NCI-H187 treated with DMSO at 0.1 percent for 48 hours (cell line): ENCODE results near the gene NCS1.

Experiments
- DNase-seq: peaks from one replicate; lab custom pipeline; 2025; lab: John Stamatoyannopoulos, UW

NCS1 gene

GRCh38 chr9:130172161-130172857 lies at the start of gene NCS1:
Gene NCS1, plus strand, starts transcription at chr9:130172404. Its CDS starts 260 bp downstream, at chr9:130172664.
- no peak for DNase-seq

GRCh38 chr9:130122456-130122855 lies 49.7 kb upstream of the NCS1 start:
- no peak for DNase-seq

GRCh38 chr9:130124085-130124860 lies 47.9 kb upstream of the NCS1 start:
- DNase-seq: no peak

DNA sequence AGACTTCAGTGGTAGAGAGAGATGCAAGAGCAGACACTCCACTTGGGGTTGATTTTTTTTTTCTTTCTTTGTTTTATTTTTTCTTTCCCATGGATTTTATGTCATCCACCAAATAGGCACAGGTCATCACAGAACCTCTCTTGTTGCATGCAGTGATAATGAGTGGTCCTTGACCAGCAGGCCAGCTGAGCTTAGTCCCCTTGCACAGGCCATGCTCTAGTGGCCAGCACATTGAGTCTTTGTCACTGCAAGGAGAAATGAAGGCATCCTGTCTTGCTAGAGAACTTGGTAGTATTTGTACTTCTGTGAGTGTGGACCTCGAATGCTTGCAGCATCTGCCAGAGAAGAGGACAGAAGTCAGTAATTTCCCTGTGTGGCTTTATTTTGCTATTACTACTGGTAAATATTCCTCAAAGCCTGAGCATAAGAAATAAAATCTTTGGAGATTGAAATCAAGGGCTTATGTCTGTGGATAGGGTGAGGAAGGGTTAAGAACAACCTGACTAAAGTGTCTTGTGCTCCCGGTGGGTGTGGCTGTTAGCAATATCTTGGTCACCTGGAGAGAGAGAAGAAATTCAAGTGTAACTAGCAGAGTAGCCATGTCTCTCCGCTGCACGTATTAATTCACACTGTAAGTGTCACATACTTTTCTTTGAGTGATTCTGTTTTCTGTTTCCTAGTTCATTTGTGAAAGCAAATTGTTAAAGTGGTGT lies 45.3 kb upstream of the NCS1 start:
- DNase-seq: no peak

GRCh38 chr9:130128251-130128650 lies 44.0 kb upstream of the NCS1 start:
- no peak for DNase-seq

- DNase-seq: no peak
These were observed 43.3 kb upstream of the NCS1 start for GRCh38 chr9:130128733-130129431.

DNA sequence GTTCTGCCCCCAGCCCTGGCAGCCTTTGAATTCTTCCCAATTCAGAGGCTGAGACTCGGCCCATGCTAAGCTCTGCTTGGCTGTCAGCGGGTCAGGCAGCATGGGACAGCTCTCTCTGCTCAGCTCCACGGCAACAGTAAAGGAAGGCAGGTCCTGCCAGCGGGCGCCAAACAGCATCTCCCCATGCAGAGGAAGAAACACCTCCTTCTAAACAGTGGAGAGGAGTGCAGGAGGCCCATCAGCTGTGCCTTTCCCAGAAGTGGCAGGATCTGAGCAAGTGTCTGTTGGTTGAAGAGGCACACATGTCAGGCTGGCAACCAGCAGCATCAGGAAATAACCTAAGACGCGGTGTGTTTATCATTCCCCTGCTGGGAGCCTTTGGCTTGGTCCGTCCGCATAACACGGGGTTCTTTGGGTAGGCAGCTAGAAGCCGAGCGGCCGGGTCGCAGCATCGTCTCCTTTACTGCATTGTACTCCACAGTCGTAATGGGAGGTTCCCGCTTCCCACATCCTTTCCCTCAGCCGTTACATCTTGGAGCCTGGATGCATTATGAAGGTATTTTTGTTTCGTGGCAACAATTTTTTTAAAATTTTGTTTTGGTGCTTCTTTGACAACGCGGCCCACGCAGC lies 42.7 kb upstream of the NCS1 start:
- no peak for DNase-seq

DNA sequence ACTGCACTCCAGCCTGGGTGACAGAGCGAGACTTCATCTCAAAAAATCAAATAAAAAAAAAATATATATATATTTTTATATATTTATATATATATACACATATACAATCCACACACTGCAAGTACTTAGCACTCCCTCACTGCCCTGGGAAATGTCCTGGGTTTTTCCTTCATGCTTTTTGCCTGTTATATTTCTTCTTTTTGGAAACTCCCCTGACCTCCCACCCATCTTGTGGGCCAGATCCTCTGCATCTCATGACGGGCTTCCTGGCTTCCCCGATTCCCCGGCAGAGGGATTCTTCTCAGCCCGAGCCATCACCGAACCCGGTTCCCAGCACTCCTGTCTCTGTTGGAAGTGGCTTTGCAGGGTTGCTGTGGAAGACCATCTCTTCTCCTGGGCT lies 39.5 kb upstream of the NCS1 start:
- no peak for DNase-seq

DNA sequence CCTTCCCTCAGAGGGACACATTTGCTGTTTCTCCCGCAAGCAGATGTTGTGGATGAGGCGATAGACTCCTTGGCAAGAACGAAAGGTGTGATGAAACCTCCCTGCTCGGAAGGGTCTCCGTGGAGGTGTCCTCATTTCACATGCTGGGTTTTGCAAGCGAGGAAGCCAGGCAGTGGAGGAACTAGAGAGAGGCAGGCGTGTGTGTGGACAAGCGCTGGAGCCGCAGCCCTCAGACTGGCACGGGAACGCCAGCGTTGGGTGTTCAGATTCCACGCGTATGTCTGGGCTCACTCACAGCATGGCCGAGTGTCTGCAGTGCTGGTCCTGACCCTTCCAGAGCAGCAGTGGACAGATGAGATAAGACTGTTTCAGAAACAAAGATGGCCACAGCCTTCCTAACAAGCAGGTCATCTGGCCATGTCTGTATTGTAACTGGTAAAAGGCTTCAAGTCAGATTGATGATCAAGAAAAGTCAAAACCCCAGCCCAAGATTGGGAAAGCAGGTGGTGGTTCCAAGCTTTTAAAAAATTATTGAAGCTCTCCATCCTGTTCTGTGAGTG lies 35.0 kb upstream of the NCS1 start:
- DNase-seq: no peak

DNA sequence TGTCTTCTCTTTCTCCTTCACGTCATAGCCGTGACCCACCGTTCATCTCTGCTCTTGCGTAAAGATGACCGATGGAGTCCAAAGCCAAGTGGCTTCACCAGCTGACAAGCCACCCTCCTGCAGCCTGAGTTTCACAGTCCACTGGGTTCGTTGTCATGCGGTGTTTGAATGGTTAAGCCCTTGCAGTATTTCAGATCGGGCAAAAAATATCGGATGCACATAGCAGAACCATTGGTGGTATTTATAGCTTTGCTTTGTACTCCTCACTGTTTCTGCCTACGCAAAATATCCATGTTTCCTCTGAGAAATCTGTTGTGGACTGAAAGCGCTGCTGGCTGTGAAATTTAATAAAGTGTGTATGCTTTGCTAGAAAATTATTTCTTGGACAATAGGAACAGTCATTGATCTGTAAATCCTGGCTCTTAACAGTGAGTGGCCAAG lies 34.5 kb upstream of the NCS1 start:
- no peak for DNase-seq

- peak; percentile 8 for DNase-seq
These were observed 34.0 kb upstream of the NCS1 start for GRCh38 chr9:130138171-130138653.

GRCh38 chr9:130138791-130139190 lies 33.4 kb upstream of the NCS1 start:
- no peak for DNase-seq

- peak; percentile 84 for DNase-seq
These were observed 33.0 kb upstream of the NCS1 start for GRCh38 chr9:130139251-130139650.

DNA sequence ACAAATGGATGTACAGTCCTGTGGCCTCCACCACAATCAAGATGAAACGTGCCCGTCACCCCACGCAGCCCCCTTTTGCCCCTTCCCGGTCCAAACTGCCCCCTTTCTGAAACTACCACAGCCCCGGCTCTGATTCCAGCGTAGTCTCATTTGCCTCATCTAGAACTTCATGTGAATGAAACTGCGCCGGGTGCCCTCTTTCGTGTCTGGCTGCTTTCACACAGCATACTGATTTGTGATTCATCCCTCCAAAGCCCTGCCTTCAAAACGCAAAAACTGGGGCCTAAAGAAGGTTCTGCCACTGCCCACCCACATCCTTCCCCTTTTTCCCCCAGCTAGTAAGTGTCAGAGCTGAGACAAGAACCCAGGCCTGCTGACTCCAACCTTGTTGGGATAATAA lies 31.5 kb upstream of the NCS1 start:
- no peak for DNase-seq

GRCh38 chr9:130142056-130142455 lies 30.1 kb upstream of the NCS1 start:
- DNase-seq: no peak

DNA sequence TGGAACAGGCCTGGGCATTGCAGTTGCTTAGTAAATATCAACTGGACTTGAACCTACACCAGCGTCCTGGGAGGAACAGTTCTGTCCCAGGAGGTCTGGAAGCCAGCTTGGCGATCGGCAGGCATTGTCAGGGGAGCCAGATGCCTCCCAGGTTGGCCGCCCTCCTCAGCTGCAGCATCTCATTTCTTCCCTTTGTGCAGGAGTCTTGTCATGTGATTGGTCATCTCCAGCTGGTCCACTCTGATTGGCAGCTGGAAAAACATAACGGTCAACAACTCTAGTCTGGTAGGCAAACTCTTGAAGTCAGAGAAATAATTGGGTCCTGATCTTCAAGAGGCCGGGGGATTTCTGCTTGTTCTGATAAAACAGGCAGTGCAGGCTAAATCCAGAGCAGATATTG lies 29.6 kb upstream of the NCS1 start:
- no peak for DNase-seq

DNA sequence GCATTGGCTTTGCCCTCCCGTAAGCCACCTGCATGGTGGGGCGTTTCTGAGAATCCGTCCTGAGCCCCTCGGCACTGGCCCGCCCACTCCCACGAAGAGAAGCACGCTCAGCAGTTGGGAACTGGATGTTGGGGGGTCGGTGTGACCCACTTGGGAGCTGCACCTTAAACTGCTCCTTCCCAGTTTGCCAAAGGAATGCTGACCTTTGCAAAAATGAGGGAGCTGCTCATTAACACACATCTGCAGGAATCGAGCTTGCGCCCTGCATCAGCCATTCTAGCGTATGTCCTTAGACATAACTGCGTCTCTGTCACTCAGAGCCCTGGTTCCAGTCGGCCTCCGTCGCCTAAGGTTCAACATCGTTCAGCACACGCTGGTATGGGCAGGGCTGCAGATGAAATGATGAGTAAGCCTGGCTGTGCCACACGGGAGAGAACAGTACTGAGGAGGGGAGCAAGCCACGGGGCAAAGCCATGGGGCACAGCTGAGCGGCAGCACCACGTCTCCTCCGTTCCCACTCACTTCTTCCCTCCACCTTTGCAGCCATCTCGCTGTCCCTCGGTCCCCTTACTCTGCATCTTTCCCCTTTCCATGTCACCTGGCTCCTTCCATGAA lies 28.8 kb upstream of the NCS1 start:
- DNase-seq: no peak

GRCh38 chr9:130143958-130144366 lies 28.2 kb upstream of the NCS1 start:
- no peak for DNase-seq

GRCh38 chr9:130144703-130145102 lies 27.5 kb upstream of the NCS1 start:
- no peak for DNase-seq

DNA sequence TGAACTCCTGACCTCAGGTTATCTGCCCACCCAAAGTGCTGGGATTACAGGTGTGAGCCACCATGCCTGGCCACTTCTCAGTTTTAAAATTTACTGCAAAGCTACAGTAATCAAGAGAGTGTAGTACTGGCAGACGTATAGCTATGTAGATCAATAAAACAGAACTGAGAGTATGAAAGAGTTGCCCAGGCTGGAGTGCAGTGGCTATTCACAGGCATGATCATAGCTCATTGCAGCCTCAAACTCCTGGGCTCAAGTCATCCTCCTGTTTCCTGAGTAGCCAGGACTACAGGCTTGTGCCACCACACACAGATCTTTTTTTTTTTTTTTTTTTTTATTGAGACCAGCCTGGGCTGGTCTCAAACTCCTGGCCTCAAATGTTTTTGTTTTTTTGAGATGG lies 26.5 kb upstream of the NCS1 start:
- DNase-seq: no peak

DNA sequence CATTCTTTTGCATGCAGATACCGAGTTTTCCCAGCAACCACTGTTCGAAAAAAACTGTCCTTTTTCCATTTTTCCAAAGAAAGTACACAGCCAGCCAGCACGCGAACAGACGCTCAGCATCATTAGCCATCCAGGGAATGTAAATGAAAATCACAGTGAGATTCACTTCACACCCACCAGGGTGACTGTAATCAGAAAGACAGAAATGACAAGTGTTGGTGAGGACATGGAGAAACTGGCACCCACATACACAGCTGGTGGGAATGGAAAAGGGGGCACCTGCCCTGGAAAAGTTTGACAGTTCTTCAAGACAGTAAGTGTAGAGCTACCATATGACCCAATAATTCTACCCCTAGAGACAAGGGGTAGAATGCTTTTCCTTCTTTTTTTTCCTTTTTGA lies 25.0 kb upstream of the NCS1 start:
- DNase-seq: no peak
